OCI-LY3 (cell line): ENCODE data around the gene DCLK1.

Source experiments
- CTCF ChIP-seq: fragments of 200-600, 300-600 bp; sonication (generic); IDR thresholded peaks from 2 replicates; pipeline ENCODE4 v1.5.1; 2014; ENCODE audit warnings: antibody characterized with exemption, low read length, low read depth
- EZH2phosphoT487 ChIP-seq: fragments of 200-600 bp; shearing (Covaris generic); IDR thresholded peaks from 2 replicates; pipeline ENCODE4 v1.6.1; 2018; ENCODE audit warnings: antibody characterized with exemption, mixed run types, low read depth

GRCh38 chr13:35860661-35861060 lies 270.5 kb downstream of the DCLK1 start:
- TF ChIP-seq CTCF (no peak), EZH2phosphoT487 (no peak)
